NCI-H82 treated with DMSO at 0.1 percent for 48 hours (cell line): ENCODE measurements around the gene DNAH2.

Experiments used
- DNase-seq: peaks from one replicate; lab custom pipeline; 2025; ENCODE audit not compliant: unreplicated experiment; lab: John Stamatoyannopoulos, UW

Gene DNAH2

DNA sequence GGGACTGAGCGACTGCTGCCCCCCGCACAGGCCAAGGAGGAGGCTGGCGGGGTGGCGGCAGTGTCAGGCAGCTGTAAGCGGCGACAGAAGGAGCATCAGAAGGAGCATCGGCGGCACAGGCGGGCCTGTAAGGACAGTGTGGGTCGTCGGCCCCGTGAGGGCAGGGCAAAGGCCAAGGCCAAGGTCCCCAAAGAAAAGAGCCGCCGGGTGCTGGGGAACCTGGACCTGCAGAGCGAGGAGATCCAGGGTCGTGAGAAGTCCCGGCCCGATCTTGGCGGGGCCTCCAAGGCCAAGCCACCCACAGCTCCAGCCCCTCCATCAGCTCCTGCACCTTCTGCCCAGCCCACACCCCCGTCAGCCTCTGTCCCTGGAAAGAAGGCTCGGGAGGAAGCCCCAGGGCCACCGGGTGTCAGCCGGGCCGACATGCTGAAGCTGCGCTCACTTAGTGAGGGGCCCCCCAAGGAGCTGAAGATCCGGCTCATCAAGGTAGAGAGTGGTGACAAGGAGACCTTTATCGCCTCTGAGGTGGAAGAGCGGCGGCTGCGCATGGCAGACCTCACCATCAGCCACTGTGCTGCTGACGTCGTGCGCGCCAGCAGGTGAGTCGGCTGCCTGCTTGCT, 131.7 kb downstream of the DNAH2 start:
- no peak for DNase-seq

DNA sequence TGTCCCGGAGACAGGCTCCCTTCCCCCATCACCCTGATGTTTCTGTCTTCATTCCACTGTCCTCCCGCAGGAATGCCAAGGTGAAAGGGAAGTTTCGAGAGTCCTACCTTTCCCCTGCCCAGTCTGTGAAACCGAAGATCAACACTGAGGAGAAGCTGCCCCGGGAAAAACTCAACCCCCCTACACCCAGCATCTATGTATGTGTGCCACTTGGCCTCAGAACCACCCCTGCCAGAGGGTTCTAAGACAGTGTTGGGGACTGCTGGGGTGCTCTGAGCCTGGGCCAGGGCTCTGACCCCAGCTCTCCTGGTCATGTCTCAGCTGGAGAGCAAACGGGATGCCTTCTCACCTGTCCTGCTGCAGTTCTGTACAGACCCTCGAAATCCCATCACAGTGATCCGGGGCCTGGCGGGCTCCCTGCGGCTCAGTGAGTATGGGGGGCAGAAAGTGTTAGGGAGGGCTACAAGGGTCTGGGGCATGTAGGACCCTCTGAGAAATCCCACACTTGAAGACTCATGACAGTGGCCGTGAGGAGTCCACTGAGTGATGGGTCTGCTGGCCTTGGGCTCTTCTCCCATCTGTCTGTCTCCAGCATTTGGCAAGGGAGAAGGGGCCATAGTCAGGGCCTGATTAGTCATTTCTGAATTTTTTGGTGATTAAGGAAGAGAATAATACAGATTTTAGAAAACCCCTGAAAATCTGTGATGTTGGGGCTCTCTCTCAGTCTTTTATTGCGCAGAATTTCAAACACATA, 132.4 kb downstream of the DNAH2 start:
- DNase-seq, result no peak

DNA sequence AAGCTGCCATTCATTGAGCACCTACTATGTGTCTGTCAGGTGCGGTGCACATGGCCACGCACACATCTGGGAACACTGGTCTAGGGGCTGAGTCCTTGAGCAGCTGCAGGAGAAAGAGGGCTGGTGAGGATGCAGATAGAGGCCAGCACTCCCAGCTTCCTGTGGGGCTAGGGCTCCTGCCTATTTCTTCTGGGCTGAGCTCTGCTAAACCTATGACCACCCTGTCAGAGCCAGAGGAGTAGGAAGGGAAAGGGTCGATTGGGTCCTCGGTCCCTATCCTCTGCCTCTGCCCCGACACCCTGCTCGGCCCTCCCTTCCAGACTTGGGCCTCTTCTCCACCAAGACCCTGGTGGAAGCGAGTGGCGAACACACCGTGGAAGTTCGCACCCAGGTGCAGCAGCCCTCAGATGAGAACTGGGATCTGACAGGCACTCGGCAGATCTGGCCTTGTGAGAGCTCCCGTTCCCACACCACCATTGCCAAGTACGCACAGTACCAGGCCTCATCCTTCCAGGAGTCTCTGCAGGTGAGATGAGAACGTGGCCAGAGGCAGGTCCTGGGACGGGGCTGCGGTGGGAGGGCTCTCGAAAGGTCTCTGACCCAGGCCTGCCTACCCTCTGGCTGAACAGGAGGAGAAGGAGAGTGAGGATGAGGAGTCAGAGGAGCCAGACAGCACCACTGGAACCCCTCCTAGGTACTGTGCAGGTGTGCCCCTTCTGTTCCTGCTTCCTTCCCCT, 133.3 kb downstream of the DNAH2 start:
- no peak for DNase-seq

DNA sequence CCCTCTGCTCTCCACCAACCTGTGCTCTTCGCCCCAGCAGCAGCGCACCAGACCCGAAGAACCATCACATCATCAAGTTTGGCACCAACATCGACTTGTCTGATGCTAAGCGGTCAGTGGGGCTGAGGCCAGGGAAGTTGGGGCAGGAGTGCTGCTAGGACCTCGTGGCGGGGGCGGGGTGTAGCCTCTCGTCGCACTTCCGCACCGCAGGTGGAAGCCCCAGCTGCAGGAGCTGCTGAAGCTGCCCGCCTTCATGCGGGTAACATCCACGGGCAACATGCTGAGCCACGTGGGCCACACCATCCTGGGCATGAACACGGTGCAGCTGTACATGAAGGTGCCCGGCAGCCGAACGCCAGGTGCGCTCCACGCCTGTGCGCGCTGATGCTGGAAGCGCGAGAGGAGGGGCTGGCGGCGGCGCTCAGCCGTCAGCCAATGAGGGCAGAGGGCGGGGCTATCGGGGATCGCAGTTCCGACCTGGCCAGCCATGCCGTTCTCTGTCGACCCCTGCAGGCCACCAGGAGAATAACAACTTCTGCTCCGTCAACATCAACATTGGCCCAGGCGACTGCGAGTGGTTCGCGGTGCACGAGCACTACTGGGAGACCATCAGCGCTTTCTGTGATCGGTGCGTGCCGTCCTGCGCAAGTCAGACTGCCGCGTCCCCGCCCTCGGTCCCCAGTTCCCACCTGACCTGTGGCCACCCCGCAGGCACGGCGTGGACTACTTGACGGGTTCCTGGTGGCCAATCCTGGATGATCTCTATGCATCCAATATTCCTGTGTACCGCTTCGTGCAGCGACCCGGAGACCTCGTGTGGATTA, 134.1 kb downstream of the DNAH2 start:
- DNase-seq, result peak; percentile 87

DNA sequence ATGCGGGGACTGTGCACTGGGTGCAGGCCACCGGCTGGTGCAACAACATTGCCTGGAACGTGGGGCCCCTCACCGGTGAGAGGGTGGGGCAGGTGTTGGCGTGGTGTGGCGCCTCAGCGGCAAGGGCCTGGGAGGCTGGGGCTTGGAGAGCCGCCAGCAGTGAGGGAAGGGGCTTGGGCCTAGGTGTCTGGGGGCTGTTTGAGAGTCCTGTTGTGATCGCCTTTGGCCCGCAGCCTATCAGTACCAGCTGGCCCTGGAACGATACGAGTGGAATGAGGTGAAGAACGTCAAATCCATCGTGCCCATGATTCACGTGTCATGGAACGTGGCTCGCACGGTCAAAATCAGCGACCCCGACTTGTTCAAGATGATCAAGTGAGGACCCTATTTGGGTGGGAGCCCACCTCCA, 134.7 kb downstream of the DNAH2 start:
- no peak for DNase-seq

DNA sequence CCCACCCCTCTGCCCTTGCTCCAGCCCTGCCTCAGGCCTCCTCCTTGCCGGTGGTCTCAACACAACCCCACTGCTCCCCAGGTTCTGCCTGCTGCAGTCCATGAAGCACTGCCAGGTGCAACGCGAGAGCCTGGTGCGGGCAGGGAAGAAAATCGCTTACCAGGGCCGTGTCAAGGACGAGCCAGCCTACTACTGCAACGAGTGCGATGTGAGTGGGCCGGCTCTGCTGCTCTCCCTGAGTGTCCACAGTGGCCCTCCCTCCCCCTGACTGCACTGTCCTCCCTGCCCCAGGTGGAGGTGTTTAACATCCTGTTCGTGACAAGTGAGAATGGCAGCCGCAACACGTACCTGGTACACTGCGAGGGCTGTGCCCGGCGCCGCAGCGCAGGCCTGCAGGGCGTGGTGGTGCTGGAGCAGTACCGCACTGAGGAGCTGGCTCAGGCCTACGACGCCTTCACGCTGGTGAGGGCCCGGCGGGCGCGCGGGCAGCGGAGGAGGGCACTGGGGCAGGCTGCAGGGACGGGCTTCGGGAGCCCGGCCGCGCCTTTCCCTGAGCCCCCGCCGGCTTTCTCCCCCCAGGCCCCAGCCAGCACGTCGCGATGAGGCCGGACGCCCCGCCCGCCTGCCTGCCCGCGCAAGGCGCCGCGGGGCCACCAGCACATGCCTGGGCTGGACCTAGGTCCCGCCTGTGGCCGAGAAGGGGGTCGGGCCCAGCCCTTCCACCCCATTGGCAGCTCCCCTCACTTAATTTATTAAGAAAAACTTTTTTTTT, 135.6 kb downstream of the DNAH2 start:
- DNase-seq, result no peak

DNA sequence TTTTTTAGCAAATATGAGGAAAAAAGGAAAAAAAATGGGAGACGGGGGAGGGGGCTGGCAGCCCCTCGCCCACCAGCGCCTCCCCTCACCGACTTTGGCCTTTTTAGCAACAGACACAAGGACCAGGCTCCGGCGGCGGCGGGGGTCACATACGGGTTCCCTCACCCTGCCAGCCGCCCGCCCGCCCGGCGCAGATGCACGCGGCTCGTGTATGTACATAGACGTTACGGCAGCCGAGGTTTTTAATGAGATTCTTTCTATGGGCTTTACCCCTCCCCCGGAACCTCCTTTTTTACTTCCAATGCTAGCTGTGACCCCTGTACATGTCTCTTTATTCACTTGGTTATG, 136.1 kb downstream of the DNAH2 start:
- DNase-seq, result no peak

DNA sequence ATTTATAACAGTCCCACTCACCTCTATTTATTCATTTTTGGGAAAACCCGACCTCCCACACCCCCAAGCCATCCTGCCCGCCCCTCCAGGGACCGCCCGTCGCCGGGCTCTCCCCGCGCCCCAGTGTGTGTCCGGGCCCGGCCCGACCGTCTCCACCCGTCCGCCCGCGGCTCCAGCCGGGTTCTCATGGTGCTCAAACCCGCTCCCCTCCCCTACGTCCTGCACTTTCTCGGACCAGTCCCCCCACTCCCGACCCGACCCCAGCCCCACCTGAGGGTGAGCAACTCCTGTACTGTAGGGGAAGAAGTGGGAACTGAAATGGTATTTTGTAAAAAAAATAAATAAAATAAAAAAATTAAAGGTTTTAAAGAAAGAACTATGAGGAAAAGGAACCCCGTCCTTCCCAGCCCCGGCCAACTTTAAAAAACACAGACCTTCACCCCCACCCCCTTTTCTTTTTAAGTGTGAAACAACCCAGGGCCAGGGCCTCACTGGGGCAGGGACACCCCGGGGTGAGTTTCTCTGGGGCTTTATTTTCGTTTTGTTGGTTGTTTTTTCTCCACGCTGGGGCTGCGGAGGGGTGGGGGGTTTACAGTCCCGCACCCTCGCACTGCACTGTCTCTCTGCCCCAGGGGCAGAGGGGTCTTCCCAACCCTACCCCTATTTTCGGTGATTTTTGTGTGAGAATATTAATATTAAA, 136.7 kb downstream of the DNAH2 start:
- DNase-seq, result no peak

DNA sequence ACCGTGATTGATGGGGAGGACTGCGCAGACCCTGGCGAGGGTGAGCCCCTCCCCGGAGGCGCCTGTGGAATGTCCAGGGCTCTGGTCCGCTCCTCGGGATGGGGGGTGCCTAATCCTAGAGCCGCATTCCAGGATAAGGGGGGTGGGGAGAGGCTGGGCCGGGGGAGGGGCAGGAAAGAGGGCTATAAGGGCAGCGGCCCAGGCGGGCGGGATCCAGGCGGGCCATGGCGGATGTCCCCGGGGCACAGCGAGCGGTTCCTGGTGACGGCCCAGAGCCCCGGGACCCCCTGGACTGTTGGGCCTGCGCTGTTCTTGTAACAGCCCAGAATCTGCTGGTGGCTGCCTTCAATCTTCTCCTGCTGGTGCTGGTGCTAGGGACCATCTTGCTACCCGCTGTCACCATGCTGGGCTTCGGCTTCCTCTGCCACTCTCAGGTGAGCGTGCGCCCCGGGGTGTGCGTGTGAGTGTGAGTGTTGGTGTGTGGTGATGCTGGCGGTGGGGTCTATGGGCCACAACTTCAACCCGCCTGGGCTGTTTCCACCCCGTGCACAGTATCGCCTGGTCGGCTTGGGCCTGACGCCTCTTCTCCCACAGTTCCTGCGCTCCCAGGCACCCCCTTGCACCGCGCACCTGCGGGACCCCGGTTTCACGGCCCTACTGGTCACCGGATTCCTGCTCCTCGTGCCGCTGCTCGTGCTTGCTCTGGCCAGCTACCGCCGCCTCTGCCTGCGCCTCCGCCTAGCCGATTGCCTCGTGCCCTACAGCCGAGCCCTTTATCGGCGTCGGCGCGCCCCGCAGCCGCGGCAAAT, 137.5 kb downstream of the DNAH2 start, which contains the start of gene TMEM88:
TMEM88 (plus strand) TSS at position 216 of the 809 bp plus-strand sequence; CDS start at position 225, 9 bp downstream.
- no peak for DNase-seq

DNA sequence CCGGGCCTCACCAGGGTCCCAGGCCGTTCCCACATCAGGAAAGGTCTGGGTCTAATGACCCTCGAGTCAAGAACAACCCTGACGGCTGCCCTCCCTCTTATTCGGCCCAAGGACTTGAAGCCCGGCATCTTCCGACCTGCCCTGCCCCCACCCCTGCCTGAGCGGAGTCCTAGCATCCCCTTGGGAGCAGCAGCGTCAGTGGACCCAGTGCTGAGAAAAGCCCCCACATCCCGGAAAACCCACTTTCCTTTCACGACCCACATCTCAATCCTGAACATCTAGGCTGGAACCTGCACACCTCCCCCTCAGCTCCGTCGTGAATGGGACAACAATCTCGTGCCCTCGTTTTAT, 138.1 kb downstream of the DNAH2 start:
- DNase-seq, result no peak

DNA sequence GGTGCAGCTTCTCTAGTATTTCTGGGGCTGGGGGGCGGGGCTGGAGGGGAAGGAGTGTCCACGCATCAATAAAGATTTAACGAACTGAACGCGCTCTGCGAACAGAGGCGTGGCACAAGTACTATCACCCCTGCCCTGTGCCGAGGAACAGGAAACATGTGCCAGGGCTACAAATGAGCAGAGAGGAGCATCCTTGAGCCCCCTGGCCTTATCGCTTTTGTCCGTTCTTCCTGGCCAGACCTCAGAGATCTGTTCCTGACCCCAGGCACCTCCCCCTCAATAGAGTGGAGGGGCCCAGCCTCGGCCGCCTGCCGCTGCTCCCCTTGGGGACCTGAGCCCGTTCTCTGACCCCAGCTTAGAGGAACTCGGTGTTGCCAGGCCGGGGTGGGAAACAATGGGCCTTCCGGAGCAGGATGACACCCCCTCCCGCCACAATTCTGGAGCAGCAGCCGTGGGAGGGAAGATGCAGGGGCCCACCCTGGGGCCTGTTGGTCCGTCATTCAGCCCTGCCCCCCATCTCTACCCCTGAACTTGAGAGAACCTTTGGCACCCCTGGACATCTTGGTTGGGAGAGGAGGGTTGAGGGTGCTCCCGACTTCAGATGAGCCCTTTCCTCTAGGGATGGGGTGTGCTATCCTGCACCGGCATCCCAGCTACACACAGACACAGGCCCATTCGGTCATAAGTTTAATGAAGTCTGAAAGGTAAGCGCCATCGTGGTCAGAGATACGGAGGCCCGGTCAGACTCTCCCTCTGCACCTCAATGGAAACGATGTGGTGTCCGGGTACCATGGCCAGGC, 138.7 kb downstream of the DNAH2 start:
- peak; percentile 35 for DNase-seq

DNA sequence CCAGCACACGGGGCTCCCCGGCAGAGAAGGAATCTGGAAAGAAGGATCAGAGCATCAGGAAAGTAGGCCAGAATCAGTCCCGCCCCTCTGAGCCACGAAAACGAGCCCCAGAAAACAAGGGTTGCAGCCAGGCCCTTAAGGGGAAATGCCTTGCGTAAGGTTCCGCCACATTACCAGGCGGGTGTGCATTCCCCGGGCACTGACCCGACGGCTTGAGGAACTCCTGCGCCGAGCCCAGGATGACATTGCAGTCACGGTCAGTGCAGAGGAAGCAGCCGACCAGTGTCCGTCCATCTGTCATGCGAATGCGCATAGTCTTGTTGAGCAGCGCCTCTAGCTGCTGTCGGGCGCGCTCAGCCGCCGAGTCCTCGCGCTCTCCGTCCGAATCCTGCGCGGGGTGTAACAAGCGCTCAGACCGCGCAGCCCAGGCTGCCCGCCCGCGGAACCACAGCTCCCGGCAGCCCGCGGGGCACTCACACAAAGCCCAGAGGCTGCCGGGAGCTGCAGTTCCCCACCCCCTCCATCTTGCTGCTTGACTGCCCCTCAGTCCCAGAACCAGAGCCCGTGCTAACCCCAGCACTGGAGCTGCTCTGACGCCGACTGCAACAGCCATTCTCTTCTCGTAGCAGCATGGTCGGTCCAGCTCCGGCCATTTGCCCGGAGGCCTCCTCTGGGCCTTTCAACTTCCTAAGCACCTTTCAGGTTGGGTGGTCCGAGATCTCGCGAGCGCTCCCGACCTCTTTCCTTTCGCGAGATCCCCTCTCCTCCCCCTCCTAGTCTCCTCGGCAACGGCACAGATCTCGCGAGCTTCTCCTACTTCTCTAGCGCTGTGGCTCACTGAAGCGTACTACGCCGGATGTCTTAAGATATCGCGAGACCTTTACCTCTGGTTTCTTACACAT, 139.5 kb downstream of the DNAH2 start, which contains the start of gene NAA38:
NAA38 (minus strand) TSS at position 749 of the 902 bp plus-strand sequence; CDS start at position 653, 96 bp downstream.
- peak; percentile 100 for DNase-seq

DNA sequence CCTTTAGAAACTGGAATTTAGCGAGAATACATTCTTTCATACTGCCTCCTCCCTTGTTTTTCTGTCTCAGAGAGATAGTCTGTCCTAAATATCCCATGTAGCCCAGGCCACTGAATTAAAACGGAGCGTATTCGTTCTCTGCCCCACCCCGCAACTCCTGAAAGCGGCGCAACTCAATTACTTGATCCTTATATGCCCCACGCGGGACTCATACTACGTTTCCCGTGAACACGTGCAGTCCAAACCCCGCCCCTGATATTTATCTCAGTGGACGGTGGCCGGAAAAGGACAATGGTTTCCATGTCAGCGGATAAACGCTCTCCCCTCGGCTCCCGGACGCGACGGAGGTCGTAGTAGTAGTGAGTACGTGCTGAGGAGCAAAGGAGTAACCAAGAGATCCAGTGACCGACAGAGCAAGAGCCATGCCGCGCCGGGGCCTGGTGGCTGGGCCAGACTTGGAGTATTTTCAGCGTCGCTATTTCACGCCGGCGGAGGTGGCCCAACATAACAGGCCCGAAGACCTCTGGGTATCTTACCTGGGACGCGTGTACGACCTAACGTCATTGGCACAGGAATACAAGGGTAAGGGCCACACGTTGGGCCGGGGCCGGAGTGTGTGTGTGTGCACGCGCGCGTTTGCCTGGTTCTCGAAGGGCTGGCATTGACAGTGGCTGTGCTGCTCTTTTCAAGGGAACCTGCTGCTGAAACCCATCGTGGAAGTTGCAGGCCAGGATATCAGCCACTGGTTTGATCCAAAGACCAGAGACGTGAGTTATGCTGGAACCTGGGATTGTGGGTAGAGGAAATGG, 140.4 kb downstream of the DNAH2 start, which contains the start of gene CYB5D1:
CYB5D1 (plus strand) TSS at position 291 of the 809 bp plus-strand sequence; CDS start at position 423, 132 bp downstream.
- peak; percentile 99 for DNase-seq

DNA sequence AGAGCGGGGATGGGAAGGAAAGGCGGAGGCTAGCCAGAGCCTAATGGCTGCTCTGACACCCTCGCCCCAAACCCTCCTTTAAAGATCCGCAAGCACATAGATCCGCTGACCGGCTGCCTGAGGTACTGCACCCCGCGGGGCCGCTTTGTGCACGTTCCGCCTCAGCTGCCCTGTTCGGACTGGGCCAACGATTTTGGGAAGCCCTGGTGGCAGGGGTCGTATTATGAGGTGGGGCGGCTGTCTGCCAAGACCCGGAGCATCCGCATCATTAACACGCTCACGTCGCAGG, 140.9 kb downstream of the DNAH2 start:
- no peak for DNase-seq

DNA sequence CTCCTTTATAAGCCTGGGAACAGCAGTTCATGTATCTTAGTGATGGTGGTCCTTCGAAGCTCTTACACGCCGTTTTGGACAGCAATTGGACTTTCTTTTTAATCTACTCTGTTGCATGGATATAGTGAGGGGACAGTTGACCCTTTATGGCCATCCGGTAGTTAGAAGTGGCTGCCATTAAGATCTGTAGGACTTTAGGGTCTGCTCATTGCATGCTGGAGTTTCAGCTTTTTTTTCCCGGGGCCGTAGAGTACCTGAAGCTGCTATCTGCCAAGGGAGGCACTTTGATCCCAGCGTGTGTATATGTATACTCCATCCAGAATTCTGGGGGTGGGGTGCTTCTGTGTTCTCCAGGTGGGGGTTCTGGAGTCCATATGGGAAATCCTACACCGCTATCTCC, 141.5 kb downstream of the DNAH2 start:
- no peak for DNase-seq

DNA sequence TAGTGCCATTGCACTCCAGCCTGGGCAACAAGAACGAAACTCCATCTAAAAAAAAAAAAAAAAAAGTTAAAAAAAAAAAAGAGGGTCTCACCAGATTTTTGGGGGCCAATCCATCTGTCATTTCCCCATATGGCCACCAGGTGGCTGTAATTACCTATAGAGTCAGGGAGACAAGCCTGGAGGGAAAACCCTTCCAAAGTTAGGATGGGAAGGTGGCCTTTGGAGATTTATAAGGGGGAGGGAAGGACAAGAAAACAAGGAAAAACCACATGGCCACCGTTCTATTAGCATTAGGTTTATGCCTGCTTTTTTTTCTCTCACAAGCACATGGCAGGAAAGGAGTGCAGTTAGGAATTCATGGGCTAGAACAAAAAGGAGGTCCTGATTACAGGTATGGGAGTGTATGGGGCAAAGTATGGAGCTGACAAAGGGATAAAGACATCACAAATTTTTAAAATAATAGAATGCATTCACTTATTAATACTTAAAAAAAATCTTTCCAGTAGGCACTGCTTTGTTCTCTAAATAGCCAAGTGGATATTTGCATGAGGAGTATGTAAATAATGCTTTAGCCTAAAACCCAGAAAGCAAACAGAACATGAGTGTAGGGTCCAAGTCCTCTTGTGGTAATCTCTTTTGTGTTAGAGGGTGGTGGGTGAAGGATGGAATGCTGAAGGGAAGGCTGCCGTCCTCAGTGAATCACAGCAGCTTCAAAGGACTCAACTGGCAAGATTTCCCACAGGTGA, 145.3 kb downstream of the DNAH2 start:
- DNase-seq, result peak; percentile 10
